Body of pancreas (tissue), 4 donors: Measurements from ENCODE around the gene ANTXR2.

Source experiments
- CTCF ChIP-seq, 7 experiments: fragments of 450-650 bp in 4 of 7; fragments of 200-600 bp in 3 of 7; sonication (generic) in 3 of 7; IDR thresholded peaks; one replicate each; pipeline ENCODE4 v1.5.1; 2016 to 2019; ENCODE audit warnings: antibody characterized with exemption in 7 of 7
- POLR2A ChIP-seq, 3 donors: fragments of 450-650 bp; IDR thresholded peaks; one replicate each; pipeline ENCODE4 v1.6.1; 2016; ENCODE audit warnings: antibody characterized with exemption in 3 of 3, mild to moderate bottlenecking in 2 of 3

GRCh38 chr4:80060804-80061203 is 12.2 kb downstream of the ANTXR2 start:
- TF ChIP-seq CTCF (IDR thresholded peaks at IDR 0.05), result no peak
- TF ChIP-seq POLR2A (IDR thresholded peaks at IDR 0.05), result no peak
